ENCODE data around the gene CCHCR1.

GRCh38 chr6:31118178-31118577 is 39.4 kb downstream of the CCHCR1 start:
- TF ChIP-seq ZNF274 (IDR thresholded peaks at IDR 0.05; ENCODE audit: low read depth, low read length) (no peak), SUZ12 (IDR thresholded peaks at IDR 0.05; ENCODE audit: extremely low read depth, insufficient read depth, insufficient read length) (no peak), YY1 (IDR thresholded peaks at IDR 0.05; ENCODE audit: insufficient read depth, insufficient read length) (no peak)
